IMR-90 (cell line): ENCODE data around the gene C6orf118. TPM values are rescaled to one million over a fixed set of nuclear protein-coding genes. Genes with fewer than 3 reads are reported as not detected.

Experiments
- ATAC-seq: fragments of 200-7000 bp; cut with Tn5 transposase; 2 replicates; pipeline ENCODE4 v1.9.1; 2020; ENCODE audit warnings: low read depth, mild to moderate bottlenecking, moderate library complexity
- BruUV-seq: library from RNA; stranded (reverse); fragments of 400-500 nt; replicated peaks from 2 replicates; lab custom pipeline; 2021; lab: Mats Ljungman, UMichigan
- CTCF ChIA-PET: fragments of 300-600 bp; formaldehyde crosslinking; extraction: SDS; loops from one replicate; lab custom pipeline; 2021; ENCODE audit warnings: antibody characterized with exemption; lab: Yijun Ruan, JAX
- POLR2A ChIA-PET: fragments of 300-600 bp; sonication (Branson Sonifier 250); formaldehyde crosslinking; loops from one replicate; lab custom pipeline; 2022; ENCODE audit warnings: antibody characterized with exemption; ENCODE audit not compliant: unreplicated experiment; lab: Charles Lee
- DNase-seq: peaks from one replicate; pipeline ENCODE4 v3.0.0; 2013
- H2AFZ ChIP-seq: replicated peaks from 2 replicates; pipeline ENCODE3; 2013; ENCODE audit warnings: low read length, mild to moderate bottlenecking; ENCODE audit not compliant: poor library complexity
- H2AK5ac ChIP-seq: 2 replicates; pipeline ENCODE4 v1.6.1; 2013; ENCODE audit warnings: low read depth, low read length, inconsistent platforms
- H2AK9ac ChIP-seq: replicated peaks from 2 replicates; pipeline ENCODE3; 2013; ENCODE audit warnings: mild to moderate bottlenecking, low read depth, low read length, moderate library complexity; ENCODE audit not compliant: poor library complexity
- H2BK120ac ChIP-seq: 2 replicates; pipeline ENCODE4 v1.6.1; 2013; ENCODE audit warnings: low read depth, low read length, inconsistent platforms
- H2BK15ac ChIP-seq: 3 replicates; pipeline ENCODE4 v1.6.1; 2013; ENCODE audit warnings: low read depth, low read length, inconsistent platforms
- H2BK20ac ChIP-seq: 2 replicates; pipeline ENCODE4 v1.6.1; 2013; ENCODE audit warnings: low read depth, mild to moderate bottlenecking, inconsistent platforms, low read length, moderate library complexity
- H2BK5ac ChIP-seq: 2 replicates; pipeline ENCODE4 v1.6.1; 2013; ENCODE audit warnings: mild to moderate bottlenecking, low read depth, low read length, inconsistent platforms; ENCODE audit not compliant: poor library complexity, severe bottlenecking
- H3K14ac ChIP-seq: replicated peaks from 2 replicates; pipeline ENCODE4 v1.6.1; 2013; ENCODE audit warnings: low read depth, low read length, inconsistent platforms
- H3K18ac ChIP-seq: 2 replicates; pipeline ENCODE4 v1.6.1; 2013; ENCODE audit warnings: low read depth, low read length, control low read depth
- H3K23ac ChIP-seq: 2 replicates; pipeline ENCODE4 v1.6.1; 2013; ENCODE audit warnings: low read depth, low read length, inconsistent platforms
- H3K27ac ChIP-seq: 2 replicates; pipeline ENCODE4 v1.5.1; 2013; ENCODE audit warnings: mild to moderate bottlenecking, control low read depth, low read length; ENCODE audit not compliant: insufficient read depth
- H3K27me3 ChIP-seq: 2 replicates; pipeline ENCODE4 v1.6.1; 2013; ENCODE audit warnings: low read length; ENCODE audit not compliant: control insufficient read depth, insufficient read depth
- H3K36me3 ChIP-seq: 2 replicates; pipeline ENCODE4 v1.6.1; 2013; ENCODE audit warnings: low read length, mixed read lengths; ENCODE audit not compliant: control insufficient read depth, insufficient read depth
- H3K4ac ChIP-seq: 2 replicates; pipeline ENCODE4 v1.6.1; 2013; ENCODE audit warnings: low read depth, low read length, inconsistent platforms
- H3K4me1 ChIP-seq: 2 replicates; pipeline ENCODE4 v1.6.1; 2013; ENCODE audit warnings: low read length, mixed read lengths; ENCODE audit not compliant: control insufficient read depth, insufficient read depth
- H3K4me2 ChIP-seq: 2 replicates; pipeline ENCODE4 v1.6.1; 2013; ENCODE audit warnings: low read depth, mild to moderate bottlenecking, control low read depth, low read length, moderate library complexity
- H3K4me3 ChIP-seq: 2 replicates; pipeline ENCODE4 v1.5.1; 2013; ENCODE audit warnings: low read depth, mild to moderate bottlenecking, control low read depth, low read length, moderate library complexity; ENCODE audit not compliant: insufficient read depth
- H3K56ac ChIP-seq: 2 replicates; pipeline ENCODE4 v1.6.1; 2013; ENCODE audit warnings: low read length, inconsistent platforms; ENCODE audit not compliant: insufficient read depth; ENCODE audit errors: extremely low read depth
- H3K79me1 ChIP-seq, 2 experiments: 2 replicates each; pipeline ENCODE4 v1.6.1; 2013; ENCODE audit warnings: low read length in 2 of 2, inconsistent platforms in 1 of 2, low read depth in 1 of 2
- H3K9ac ChIP-seq: 2 replicates; pipeline ENCODE4 v1.6.1; 2013; ENCODE audit warnings: low read depth, low read length, control low read depth
- H3K9me1 ChIP-seq: 2 replicates; pipeline ENCODE4 v1.6.1; 2013; ENCODE audit warnings: low read length, inconsistent platforms; ENCODE audit not compliant: insufficient read depth
- H3K9me3 ChIP-seq: 2 replicates; pipeline ENCODE4 v1.6.1; 2013; ENCODE audit warnings: low read length; ENCODE audit not compliant: control insufficient read depth, insufficient read depth
- H4K20me1 ChIP-seq: 2 replicates; pipeline ENCODE4 v1.6.1; 2013; ENCODE audit warnings: low read length, inconsistent platforms; ENCODE audit not compliant: insufficient read depth
- H4K5ac ChIP-seq: 2 replicates; pipeline ENCODE4 v1.6.1; 2013; ENCODE audit warnings: mild to moderate bottlenecking, low read depth, low read length, control low read depth
- H4K8ac ChIP-seq, 2 experiments: 2 replicates each; pipeline ENCODE4 v1.6.1; 2013; ENCODE audit warnings: low read depth in 2 of 2, low read length in 2 of 2, control low read depth in 1 of 2, inconsistent platforms in 1 of 2
- H4K91ac ChIP-seq: 2 replicates; pipeline ENCODE4 v1.6.1; 2013; ENCODE audit warnings: low read depth, low read length, inconsistent platforms; ENCODE audit not compliant: insufficient read depth
- CHD1 ChIP-seq: IDR thresholded peaks from 2 replicates; pipeline ENCODE4 v1.6.1; 2012; ENCODE audit warnings: low read depth, low read length, improper control_type of control experiment
- MAFK ChIP-seq: IDR thresholded peaks from 2 replicates; pipeline ENCODE4 v1.6.1; 2012; ENCODE audit warnings: low read depth, low read length, improper control_type of control experiment
- MAZ ChIP-seq: IDR thresholded peaks from 2 replicates; pipeline ENCODE4 v1.6.1; 2012; ENCODE audit warnings: low read depth, mild to moderate bottlenecking, low read length, improper control_type of control experiment, moderate library complexity, borderline replicate concordance
- POLR2A ChIP-seq: IDR thresholded peaks from 2 replicates; pipeline ENCODE4 v1.6.1; 2012; ENCODE audit warnings: mild to moderate bottlenecking, low read depth, low read length
- RAD21 ChIP-seq: IDR thresholded peaks from 2 replicates; pipeline ENCODE4 v1.6.1; 2012; ENCODE audit warnings: low read length, improper control_type of control experiment
- RCOR1 ChIP-seq: IDR thresholded peaks from 2 replicates; pipeline ENCODE4 v1.6.1; 2012; ENCODE audit warnings: mild to moderate bottlenecking, low read length, improper control_type of control experiment; ENCODE audit not compliant: insufficient replicate concordance
- RFX5 ChIP-seq: IDR thresholded peaks from 2 replicates; pipeline ENCODE4 v1.8.0; 2012; ENCODE audit warnings: low read depth, mild to moderate bottlenecking, low read length, moderate library complexity
- WGBS, 2 experiments: methylation state at CpG; one replicate each; pipeline versions ENCODE4 v1.1.5 to v1.1.7; 2013; ENCODE audit warnings: missing lambda C conversion rate in 2 of 2; ENCODE audit not compliant: insufficient read length in 1 of 2; ENCODE audit errors: extremely low coverage in 2 of 2; 5-methylcytosine and 5-hydroxymethylcytosine counted together
- dilution Hi-C: fragments of 300-500 bp; cut with HindIII; formaldehyde crosslinking; loops from one replicate; pipeline ENCODE4 v1.14.3; 2018; ENCODE audit warnings: low sequenced_read_pairs; ENCODE audit not compliant: unreplicated experiment
- in situ Hi-C: fragments of 300-500 bp; cut with MboI; formaldehyde crosslinking; loops from 3 replicates; pipeline ENCODE4 v1.14.3; 2019; ENCODE audit warnings: low sequenced_read_pairs, inconsistent platforms, mixed read lengths
- intact Hi-C: fragments of 100-400 bp; cut with micrococcal nuclease; formaldehyde crosslinking; loops from 2 replicates; pipeline ENCODE4 v1.10.0; 2022
- polyA plus RNA-seq, 3 experiments: library from polyadenylated mRNA; depleted of rRNA; stranded (reverse); fragments of >200 nt; gene quantifications; 2 replicates each; pipeline ENCODE4 v1.2.3, GENCODE V29; 2012; ENCODE audit warnings: low replicate concordance in 1 of 3
- total RNA-seq: library from RNA; depleted of rRNA; stranded (reverse); fragments of >200 nt; gene quantifications from 2 replicates; pipeline ENCODE4 v1.2.3, GENCODE V29; 2012
- TF ChIP-seq, protein P1 (sequence below): fragments of 150-350 bp; IDR thresholded peaks from 2 replicates; pipeline ENCODE4 v1.6.1; 2017; ENCODE audit warnings: mild to moderate bottlenecking, antibody characterized with exemption, low read length, low read depth

The C6orf118 gene
- total and polyA plus RNA-seq, 2 of the 4 experiments (the other 2 are of a cell fraction): not detected

DNA sequence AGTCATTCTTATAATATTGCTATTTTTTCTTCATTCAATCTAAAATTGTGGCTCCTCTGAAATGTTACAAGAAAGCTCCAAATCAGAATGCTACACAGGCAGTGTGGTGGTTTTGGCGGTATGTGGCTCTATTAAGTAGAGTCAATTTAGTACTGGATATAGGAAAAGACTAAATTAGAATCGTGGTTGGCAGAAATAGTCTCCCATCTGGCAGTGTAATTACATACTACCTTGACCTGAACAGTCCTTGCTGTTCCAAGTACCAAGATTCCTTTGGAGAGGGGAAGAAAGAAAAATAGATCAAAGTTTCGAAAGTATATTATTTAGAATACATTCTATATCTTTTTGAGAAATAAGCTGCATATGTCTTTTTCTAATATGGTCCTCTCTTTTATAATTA, 78.2 kb downstream of the C6orf118 start:
- Histone ChIP-seq H3K36me3 (no peaks in the 10 kb centered on the region), H3K4ac (no peak overlapping the region), H3K9ac (no peak overlapping the region), H3K18ac (no peak overlapping the region), H3K27me3 (no peaks in the 10 kb centered on the region), H3K79me1 (no peaks in the 10 kb centered on the region), H3K9me1 (no peaks in the 10 kb centered on the region), H3K4me1 (no peaks in the 10 kb centered on the region), H3K14ac (no peak overlapping the region), H4K8ac (no peak overlapping the region), H3K23ac (no peak overlapping the region), H3K27ac (no peak overlapping the region), H4K91ac (no peak overlapping the region), H2BK20ac (no peak overlapping the region), H3K4me3 (no peak overlapping the region), H4K20me1 (no peaks in the 10 kb centered on the region), H2AFZ (no peak overlapping the region), H2BK120ac (no peak overlapping the region), H4K5ac (no peak overlapping the region), H2AK5ac (no peak overlapping the region), H2BK15ac (no peak overlapping the region), H3K4me2 (no peak overlapping the region), H3K9me3 (peaks cover 24% of the 10 kb centered on the region), H2AK9ac (no peak overlapping the region), H2BK5ac (no peak overlapping the region), H3K56ac (no peak overlapping the region)
- ChIA-PET POLR2A (no interaction called here), CTCF (interaction anchor here (1.8 kb wide), 1 partner anchor 18 kb away, joined by 4 read pairs; no protein-coding TSS in a partner anchor)
- BruUV-seq: no TSS peak
- ATAC-seq: no peak
- intact Hi-C loops (loop anchor here (10.0 kb wide), 1 partner anchor 176 kb away; no protein-coding TSS in a partner anchor), dilution Hi-C loops (no loop called here), in situ Hi-C loops (no loop called here)
- DNase-seq: no peak
- no CpG with 5 or more reads among the region's 3 CpGs for WGBS, 2 experiments
- TF ChIP-seq MAFK: no peak
- TF ChIP-seq MAZ: no peak
- TF ChIP-seq, protein P1, sequence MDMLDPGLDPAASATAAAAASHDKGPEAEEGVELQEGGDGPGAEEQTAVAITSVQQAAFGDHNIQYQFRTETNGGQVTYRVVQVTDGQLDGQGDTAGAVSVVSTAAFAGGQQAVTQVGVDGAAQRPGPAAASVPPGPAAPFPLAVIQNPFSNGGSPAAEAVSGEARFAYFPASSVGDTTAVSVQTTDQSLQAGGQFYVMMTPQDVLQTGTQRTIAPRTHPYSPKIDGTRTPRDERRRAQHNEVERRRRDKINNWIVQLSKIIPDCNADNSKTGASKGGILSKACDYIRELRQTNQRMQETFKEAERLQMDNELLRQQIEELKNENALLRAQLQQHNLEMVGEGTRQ: no peak
- TF ChIP-seq RAD21: no peak
- no peak for TF ChIP-seq RCOR1
- no peak for TF ChIP-seq CHD1
- no peak for TF ChIP-seq POLR2A
- no peak for TF ChIP-seq RFX5
